Stimulated activated naive CD4-positive, alpha-beta T cell treated with Interleukin-2 at 50 U/mL for 16 hours (primary cell): ENCODE measurements around the gene NOP14.
"Not testable (repeated sequence)": the region's sequence is repeated elsewhere in the genome, so short reads cannot be mapped to it uniquely, and the experiment has no call there.

Experiments used
- DNase-seq: peaks from one replicate; lab custom pipeline; 2025; lab: John Stamatoyannopoulos, UW

NOP14 gene

GRCh38 chr4:2931512-2932301 lies 31.5 kb downstream of the NOP14 start:
- peak; percentile 44 for DNase-seq

GRCh38 chr4:2930758-2931511 lies 32.3 kb downstream of the NOP14 start:
- no peak for DNase-seq

GRCh38 chr4:2930135-2930757 lies 33.0 kb downstream of the NOP14 start:
- DNase-seq = no peak

- no peak for DNase-seq
These were observed 33.7 kb downstream of the NOP14 start for GRCh38 chr4:2929469-2929868.

GRCh38 chr4:2928242-2929176 lies 34.7 kb downstream of the NOP14 start:
- no peak for DNase-seq

GRCh38 chr4:2927696-2928075 lies 35.5 kb downstream of the NOP14 start:
- no peak for DNase-seq

- no peak for DNase-seq
These were observed 36.0 kb downstream of the NOP14 start for GRCh38 chr4:2927016-2927695.

GRCh38 chr4:2925931-2926860 lies 37.0 kb downstream of the NOP14 start:
- DNase-seq = no peak

GRCh38 chr4:2925496-2925895 lies 37.7 kb downstream of the NOP14 start:
- DNase-seq = no peak

GRCh38 chr4:2924765-2925301 lies 38.4 kb downstream of the NOP14 start:
- DNase-seq = no peak

- no peak for DNase-seq
These were observed 38.9 kb downstream of the NOP14 start for GRCh38 chr4:2924286-2924685.

- DNase-seq = no peak
These were observed 39.5 kb downstream of the NOP14 start for GRCh38 chr4:2923668-2924173.

- no peak for DNase-seq
These were observed 40.1 kb downstream of the NOP14 start for GRCh38 chr4:2923141-2923551.

GRCh38 chr4:2922453-2923101 lies 40.6 kb downstream of the NOP14 start:
- DNase-seq = not testable (repeated sequence)

- DNase-seq = not testable (repeated sequence)
These were observed 44.5 kb downstream of the NOP14 start for GRCh38 chr4:2918714-2919113.

- not testable (repeated sequence) for DNase-seq
These were observed 44.9 kb downstream of the NOP14 start for GRCh38 chr4:2918300-2918699.

- not testable (repeated sequence) for DNase-seq
These were observed 46.5 kb downstream of the NOP14 start for GRCh38 chr4:2916696-2917095.

- DNase-seq = no peak
These were observed 47.4 kb downstream of the NOP14 start for GRCh38 chr4:2915789-2916188.
